KBM-7 (cell line): ENCODE measurements around the gene RABGGTB.
A peak's percentile ranks its signal among the peaks of the same experiment; 100 is the strongest.
"Not testable (repeated sequence)": the region's sequence is repeated elsewhere in the genome, so short reads cannot be mapped to it uniquely, and the experiment has no call there.

Experiments
- DNase-seq: peaks from one replicate; pipeline ENCODE4 v3.0.0-alpha.2; 2015
- in situ Hi-C: fragments of 300-500 bp; cut with MboI; formaldehyde crosslinking; loops from 2 replicates; pipeline ENCODE4 v1.14.3; 2020; ENCODE audit warnings: low sequenced_read_pairs, low pct_unique_long_range_greater_than_20kb, mixed read lengths

RABGGTB gene

GRCh38 chr1:75785983-75786853 lies at the start of gene RABGGTB:
Gene RABGGTB, plus strand, starts transcription at chr1:75786256. Its CDS starts 16 bp downstream, at chr1:75786272.
- peak; percentile 96 for DNase-seq
- in situ Hi-C loops: no loop called here

GRCh38 chr1:75742047-75742625 lies 43.9 kb upstream of the RABGGTB start:
- DNase-seq: no peak
- in situ Hi-C loops: no loop called here

- DNase-seq: no peak
These were observed 40.8 kb upstream of the RABGGTB start for GRCh38 chr1:75745276-75745675.

GRCh38 chr1:75757210-75757609 lies 28.8 kb upstream of the RABGGTB start:
- in situ Hi-C loops, DNase-seq: not testable (repeated sequence)

More at GRCh38 chr1:75745276-75745675, 40.8 kb upstream of the RABGGTB start:
- in situ Hi-C loops: no loop called here

- in situ Hi-C loops, DNase-seq: not testable (repeated sequence)
These were observed 27.5 kb upstream of the RABGGTB start for GRCh38 chr1:75758543-75758942.

- DNase-seq: no peak
These were observed 21.9 kb upstream of the RABGGTB start for GRCh38 chr1:75764057-75764655.

GRCh38 chr1:75765697-75766355 lies 20.2 kb upstream of the RABGGTB start:
- DNase-seq: no peak
- in situ Hi-C loops: no loop called here

More at GRCh38 chr1:75764057-75764655, 21.9 kb upstream of the RABGGTB start:
- in situ Hi-C loops: no loop called here

GRCh38 chr1:75768016-75768415 lies 18.0 kb upstream of the RABGGTB start:
- no peak for DNase-seq
- in situ Hi-C loops: no loop called here

- in situ Hi-C loops: no loop called here
- no peak for DNase-seq
These were observed 15.3 kb upstream of the RABGGTB start for GRCh38 chr1:75770761-75771160.

GRCh38 chr1:75771978-75772377 lies 14.1 kb upstream of the RABGGTB start:
- in situ Hi-C loops: no loop called here
- DNase-seq: no peak

GRCh38 chr1:75777812-75778211 lies 8.2 kb upstream of the RABGGTB start:
- in situ Hi-C loops, DNase-seq: not testable (repeated sequence)

- in situ Hi-C loops, DNase-seq: not testable (repeated sequence)
These were observed 7.4 kb upstream of the RABGGTB start for GRCh38 chr1:75778694-75779093.

- in situ Hi-C loops, DNase-seq: not testable (repeated sequence)
These were observed 5.9 kb upstream of the RABGGTB start for GRCh38 chr1:75780183-75780582.

GRCh38 chr1:75783920-75784319 lies 2.1 kb upstream of the RABGGTB start:
- in situ Hi-C loops, DNase-seq: not testable (repeated sequence)

GRCh38 chr1:75785320-75785982 lies 605 bp upstream of the RABGGTB start:
- DNase-seq: no peak
- in situ Hi-C loops: no loop called here

GRCh38 chr1:75786901-75787493 lies 941 bp downstream of the RABGGTB start:
- in situ Hi-C loops: no loop called here
- no peak for DNase-seq

- in situ Hi-C loops: no loop called here
- no peak for DNase-seq
These were observed 1.5 kb downstream of the RABGGTB start for GRCh38 chr1:75787524-75787923.

GRCh38 chr1:75789988-75790387 lies 3.9 kb downstream of the RABGGTB start:
- in situ Hi-C loops: no loop called here
- DNase-seq: no peak

GRCh38 chr1:75791022-75791421 lies 5.0 kb downstream of the RABGGTB start:
- in situ Hi-C loops: no loop called here
- no peak for DNase-seq
